Smooth muscle cell (in vitro differentiated cells): ENCODE data around the gene BBS12. TPM values are rescaled to one million over a fixed set of nuclear protein-coding genes. Genes with fewer than 3 reads are reported as not detected.

Experiments
- DNase-seq: peaks from one replicate; lab custom pipeline; 2025; ENCODE audit not compliant: unreplicated experiment; lab: John Stamatoyannopoulos, UW
- H2AFZ ChIP-seq: fragments of 200-600 bp; sonication (generic); 2 replicates; pipeline ENCODE4 v1.6.0; 2016; ENCODE audit warnings: antibody characterized with exemption, low read depth, mild to moderate bottlenecking
- H3F3A ChIP-seq: fragments of 200-600 bp; sonication (generic); 2 replicates; pipeline ENCODE4 v1.6.0; 2017; ENCODE audit warnings: antibody characterized with exemption, low read depth
- H3K27ac ChIP-seq: fragments of 200-600 bp; sonication (generic); 2 replicates; pipeline ENCODE4 v1.5.1; 2016; ENCODE audit warnings: low read depth, mild to moderate bottlenecking
- H3K27me3 ChIP-seq: fragments of 200-600 bp; sonication (generic); 2 replicates; pipeline ENCODE4 v1.6.1; 2016; ENCODE audit warnings: low read depth, mild to moderate bottlenecking
- H3K36me3 ChIP-seq: fragments of 200-600 bp; sonication (generic); 2 replicates; pipeline ENCODE4 v1.5.1; 2016; ENCODE audit warnings: low read depth
- H3K4me1 ChIP-seq: fragments of 200-600 bp; sonication (generic); 2 replicates; pipeline ENCODE4 v1.5.1; 2016; ENCODE audit warnings: low read depth
- H3K4me2 ChIP-seq: fragments of 200-600 bp; sonication (generic); 2 replicates; pipeline ENCODE4 v1.6.0; 2016; ENCODE audit warnings: mild to moderate bottlenecking
- H3K4me3 ChIP-seq: fragments of 200-600 bp; sonication (generic); 2 replicates; pipeline ENCODE4 v1.5.1; 2016; ENCODE audit warnings: mild to moderate bottlenecking
- H3K79me2 ChIP-seq: fragments of 200-600 bp; sonication (generic); 2 replicates; pipeline ENCODE4 v1.6.0; 2016; ENCODE audit warnings: low read depth, mild to moderate bottlenecking
- H3K9ac ChIP-seq: fragments of 200-600 bp; sonication (generic); 2 replicates; pipeline ENCODE4 v1.6.0; 2016; ENCODE audit warnings: low read depth
- H3K9me3 ChIP-seq: fragments of 200-600 bp; sonication (generic); replicated peaks from 2 replicates; pipeline ENCODE4 v1.5.1; 2016; ENCODE audit warnings: low read depth
- H4K20me1 ChIP-seq: fragments of 200-600 bp; sonication (generic); 2 replicates; pipeline ENCODE4 v1.6.0; 2016; ENCODE audit warnings: low read depth
- CTCF ChIP-seq: fragments of 200-600 bp; sonication (generic); IDR thresholded peaks from 2 replicates; pipeline ENCODE4 v1.5.1; 2017; ENCODE audit warnings: borderline replicate concordance, mild to moderate bottlenecking, antibody characterized with exemption; ENCODE audit not compliant: insufficient read depth, poor library complexity, severe bottlenecking
- WGBS: methylation state at CpG from one replicate; pipeline ENCODE4 v1.1.7; 2016; ENCODE audit warnings: low lambda C conversion rate; 5-methylcytosine and 5-hydroxymethylcytosine counted together
- polyA plus RNA-seq: library from polyadenylated mRNA; unstranded; fragments of >200 nt; fragmentation: Nextera tagmentation; extraction: Ambion mirVana; gene quantifications from 2 replicates; pipeline ENCODE4 v1.2.1, GENCODE V29; 2016
- total RNA-seq: library from RNA; depleted of rRNA; stranded (reverse); fragments of >200 nt; gene quantifications from 2 replicates; pipeline ENCODE4 v1.2.3, GENCODE V29; 2014

BBS12 gene
- total and polyA plus RNA-seq, 2 experiments from 2014 or later = 3.6 to 3.7 TPM

GRCh38 chr4:122772986-122773385, 40.5 kb downstream of the BBS12 start:
- no peaks in the 10 kb centered on the region for H3K27me3 ChIP-seq
- no peaks in the 10 kb centered on the region for H3K9me3 ChIP-seq
- peaks cover 6% of the 10 kb centered on the region for H3K4me1 ChIP-seq
- H3K9ac ChIP-seq = no peak overlapping the region
- no peaks in the 10 kb centered on the region for H3K36me3 ChIP-seq
- H2AFZ ChIP-seq = peak overlapping the region; percentile 1
- no peak for TF ChIP-seq CTCF
- H4K20me1 ChIP-seq = no peaks in the 10 kb centered on the region
- H3K27ac ChIP-seq = no peak overlapping the region
- no peak for DNase-seq
- H3K4me2 ChIP-seq = no peak overlapping the region
- no peaks in the 10 kb centered on the region for H3F3A ChIP-seq
- no peak overlapping the region for H3K4me3 ChIP-seq
- H3K79me2 ChIP-seq = no peaks in the 10 kb centered on the region

- Histone ChIP-seq H3K36me3 (no peaks in the 10 kb centered on the region), H3K27ac (no peak overlapping the region), H4K20me1 (no peaks in the 10 kb centered on the region), H3K4me3 (no peak overlapping the region), H3K79me2 (no peaks in the 10 kb centered on the region), H3F3A (no peaks in the 10 kb centered on the region), H3K4me2 (no peak overlapping the region), H3K4me1 (peaks cover 3% of the 10 kb centered on the region), H2AFZ (no peak overlapping the region), H3K9ac (no peak overlapping the region), H3K27me3 (no peaks in the 10 kb centered on the region), H3K9me3 (no peaks in the 10 kb centered on the region)
- DNase-seq = no peak
- 85% methylated on average over 3 of the region's 3 CpGs for WGBS
- TF ChIP-seq CTCF = no peak
Observed at GRCh38 chr4:122775039-122775438, 42.5 kb downstream of the BBS12 start.

GRCh38 chr4:122775987-122776836, 43.7 kb downstream of the BBS12 start:
- no peaks in the 10 kb centered on the region for H4K20me1 ChIP-seq
- peak overlapping the region; percentile 20 for H2AFZ ChIP-seq
- no peak overlapping the region for H3K9ac ChIP-seq
- H3K27ac ChIP-seq = peak overlapping the region; percentile 84
- no peaks in the 10 kb centered on the region for H3K79me2 ChIP-seq
- no peak for TF ChIP-seq CTCF
- no peaks in the 10 kb centered on the region for H3K27me3 ChIP-seq
- no peaks in the 10 kb centered on the region for H3K9me3 ChIP-seq
- peaks cover 3% of the 10 kb centered on the region for H3K4me1 ChIP-seq
- no peak for DNase-seq
- no peak overlapping the region for H3K4me3 ChIP-seq
- no peaks in the 10 kb centered on the region for H3F3A ChIP-seq
- no peak overlapping the region for H3K4me2 ChIP-seq
- no peaks in the 10 kb centered on the region for H3K36me3 ChIP-seq
- WGBS = 82% methylated on average over 5 of the region's 6 CpGs

DNA sequence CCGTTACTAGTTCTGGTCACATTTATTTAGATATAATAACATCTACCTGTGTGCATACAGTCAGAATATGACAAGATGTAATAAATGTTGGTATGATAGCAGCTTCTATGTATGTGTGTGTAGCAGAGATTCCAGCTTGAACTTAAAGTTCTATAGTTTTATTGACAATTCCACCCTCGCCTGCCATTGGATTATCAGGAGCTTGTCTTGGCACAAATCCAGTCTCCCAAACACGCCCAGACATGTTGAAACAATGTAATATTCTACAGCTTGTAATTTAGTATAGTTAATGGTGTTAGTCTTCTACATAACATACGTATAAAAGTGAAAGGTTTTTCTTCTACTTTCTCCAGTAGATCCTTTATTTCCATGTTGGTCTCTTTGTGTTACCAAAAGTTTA, 44.4 kb downstream of the BBS12 start:
- Histone ChIP-seq H3F3A (no peaks in the 10 kb centered on the region), H3K9ac (no peak overlapping the region), H4K20me1 (no peaks in the 10 kb centered on the region), H3K36me3 (no peaks in the 10 kb centered on the region), H3K4me1 (peaks cover 3% of the 10 kb centered on the region), H3K27ac (peak overlapping the region; percentile 84), H3K4me2 (no peak overlapping the region), H3K4me3 (no peak overlapping the region), H3K9me3 (no peaks in the 10 kb centered on the region), H3K79me2 (no peaks in the 10 kb centered on the region), H2AFZ (peak overlapping the region; percentile 20), H3K27me3 (no peaks in the 10 kb centered on the region)
- 75% methylated on average over 4 of the region's 4 CpGs for WGBS
- no peak for TF ChIP-seq CTCF
- no peak for DNase-seq
